Measurements from ENCODE around the gene FTL. TPM values are rescaled to one million over a fixed set of nuclear protein-coding genes. Genes with fewer than 3 reads are reported as not detected.
"Not testable (repeated sequence)": the region's sequence is repeated elsewhere in the genome, so short reads cannot be mapped to it uniquely, and the experiment has no call there.

The FTL gene
- total RNA-seq = 908 and 1,003 TPM in 2 replicates
- long read RNA-seq, transcript FTL-201 (4 exons, 878 nt) = major isoform, 1,000 of 1,008 reads
- long read RNA-seq, partial matches to known transcripts = 0 of 1,008 reads
- long read RNA-seq, other reads (novel, unspliced or antisense) = 8 of 1,008 reads

DNA sequence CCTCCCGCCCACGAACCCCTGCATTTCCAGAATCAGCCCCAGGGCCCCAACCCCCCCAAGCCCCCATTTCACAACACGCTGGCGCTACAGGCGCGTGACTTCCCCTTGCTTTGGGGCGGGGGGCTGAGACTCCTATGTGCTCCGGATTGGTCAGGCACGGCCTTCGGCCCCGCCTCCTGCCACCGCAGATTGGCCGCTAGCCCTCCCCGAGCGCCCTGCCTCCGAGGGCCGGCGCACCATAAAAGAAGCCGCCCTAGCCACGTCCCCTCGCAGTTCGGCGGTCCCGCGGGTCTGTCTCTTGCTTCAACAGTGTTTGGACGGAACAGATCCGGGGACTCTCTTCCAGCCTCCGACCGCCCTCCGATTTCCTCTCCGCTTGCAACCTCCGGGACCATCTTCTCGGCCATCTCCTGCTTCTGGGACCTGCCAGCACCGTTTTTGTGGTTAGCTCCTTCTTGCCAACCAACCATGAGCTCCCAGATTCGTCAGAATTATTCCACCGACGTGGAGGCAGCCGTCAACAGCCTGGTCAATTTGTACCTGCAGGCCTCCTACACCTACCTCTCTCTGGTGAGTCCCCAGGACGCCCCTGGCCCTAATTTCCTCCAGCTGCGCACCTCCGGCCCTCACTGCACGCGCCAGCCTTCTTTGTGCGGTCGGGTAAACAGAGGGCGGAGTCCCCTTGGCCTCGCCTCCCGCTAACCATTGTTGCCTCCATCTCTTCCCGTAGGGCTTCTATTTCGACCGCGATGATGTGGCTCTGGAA, at the start of gene FTL:
Gene FTL, plus strand, starts transcription at position 270 of the 766 bp plus-strand sequence. Its CDS starts 199 bp downstream, at position 469.
- Mint-ChIP-seq H3K36me3 (ENCODE audit: low read depth) (peaks cover 24% of the 10 kb centered on the region), H3K9me3 (no peaks in the 10 kb centered on the region), H3K4me3 (peak within 1 kb of the TSS; percentile 99), H3K4me1 (peaks cover 58% of the 10 kb centered on the region), H3K27ac (ENCODE audit: unreplicated experiment) (peak within 1 kb of the TSS; percentile 99), H3K27me3 (ENCODE audit: low read depth) (peaks cover 21% of the 10 kb centered on the region)
- TF ChIP-seq, protein P1, sequence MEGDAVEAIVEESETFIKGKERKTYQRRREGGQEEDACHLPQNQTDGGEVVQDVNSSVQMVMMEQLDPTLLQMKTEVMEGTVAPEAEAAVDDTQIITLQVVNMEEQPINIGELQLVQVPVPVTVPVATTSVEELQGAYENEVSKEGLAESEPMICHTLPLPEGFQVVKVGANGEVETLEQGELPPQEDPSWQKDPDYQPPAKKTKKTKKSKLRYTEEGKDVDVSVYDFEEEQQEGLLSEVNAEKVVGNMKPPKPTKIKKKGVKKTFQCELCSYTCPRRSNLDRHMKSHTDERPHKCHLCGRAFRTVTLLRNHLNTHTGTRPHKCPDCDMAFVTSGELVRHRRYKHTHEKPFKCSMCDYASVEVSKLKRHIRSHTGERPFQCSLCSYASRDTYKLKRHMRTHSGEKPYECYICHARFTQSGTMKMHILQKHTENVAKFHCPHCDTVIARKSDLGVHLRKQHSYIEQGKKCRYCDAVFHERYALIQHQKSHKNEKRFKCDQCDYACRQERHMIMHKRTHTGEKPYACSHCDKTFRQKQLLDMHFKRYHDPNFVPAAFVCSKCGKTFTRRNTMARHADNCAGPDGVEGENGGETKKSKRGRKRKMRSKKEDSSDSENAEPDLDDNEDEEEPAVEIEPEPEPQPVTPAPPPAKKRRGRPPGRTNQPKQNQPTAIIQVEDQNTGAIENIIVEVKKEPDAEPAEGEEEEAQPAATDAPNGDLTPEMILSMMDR (conservative IDR thresholded peaks at IDR 0.05) = no peak
- peak; percentile 90 for DNase-seq (ENCODE audit: low read depth, low spot score)

DNA sequence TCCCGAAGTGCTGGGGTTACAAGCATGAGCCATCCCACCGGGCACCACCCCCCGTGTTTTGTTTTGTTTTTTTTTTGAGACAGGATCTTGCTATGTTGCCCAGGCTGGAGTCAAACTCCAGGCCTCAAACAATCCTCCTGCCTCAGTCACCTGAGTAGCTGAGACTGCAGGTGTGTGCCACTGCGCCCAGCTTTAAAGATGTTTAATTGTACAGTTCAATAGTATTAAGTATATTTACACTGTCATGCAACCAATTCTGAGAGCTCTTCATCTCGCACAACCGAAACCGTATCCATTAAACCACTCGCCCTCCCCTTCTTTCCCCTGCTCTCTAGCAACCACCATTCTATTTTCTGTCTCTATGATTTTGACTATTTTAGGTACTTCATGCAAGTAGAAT, 49.4 kb upstream of the FTL start:
- Mint-ChIP-seq H3K4me3 (no peak overlapping the region), H3K9me3 (no peaks in the 10 kb centered on the region)

DNA sequence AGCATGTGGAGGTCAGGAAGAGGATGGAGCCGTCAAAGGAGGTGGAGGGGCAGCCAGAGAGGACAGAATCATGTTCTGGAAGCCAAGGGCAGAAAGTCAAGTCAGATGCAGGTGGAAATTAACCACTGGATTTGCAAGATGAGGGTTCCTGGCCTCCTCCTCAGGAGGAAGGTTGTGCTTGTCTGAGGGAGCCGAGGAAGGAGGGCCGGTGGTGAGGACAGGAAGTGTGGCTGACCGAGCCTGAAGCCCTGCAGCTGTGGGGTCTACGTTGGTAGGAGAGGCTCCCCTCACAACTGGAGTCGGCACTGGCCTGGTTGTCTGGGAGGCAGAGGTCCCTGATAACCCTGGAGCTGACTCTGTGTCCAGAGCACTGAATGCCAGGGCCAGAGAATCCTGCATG, 47.0 kb upstream of the FTL start:
- no peak overlapping the region for H3K27ac Mint-ChIP-seq (ENCODE audit: unreplicated experiment)
- peaks cover 18% of the 10 kb centered on the region for H3K36me3 Mint-ChIP-seq (ENCODE audit: low read depth)
- no peak overlapping the region for H3K4me3 Mint-ChIP-seq
- no peaks in the 10 kb centered on the region for H3K27me3 Mint-ChIP-seq (ENCODE audit: low read depth)
- DNase-seq (ENCODE audit: low read depth, low spot score) = no peak
- TF ChIP-seq, protein P1 (conservative IDR thresholded peaks at IDR 0.05) = no peak
- H3K4me1 Mint-ChIP-seq = no peaks in the 10 kb centered on the region
- no peaks in the 10 kb centered on the region for H3K9me3 Mint-ChIP-seq

More for the DNA sequence above, 49.4 kb upstream of the FTL start:
- no peak overlapping the region for H3K27ac Mint-ChIP-seq (ENCODE audit: unreplicated experiment)
- no peaks in the 10 kb centered on the region for H3K27me3 Mint-ChIP-seq (ENCODE audit: low read depth)
- peaks cover 20% of the 10 kb centered on the region for H3K36me3 Mint-ChIP-seq (ENCODE audit: low read depth)
- H3K4me1 Mint-ChIP-seq = no peaks in the 10 kb centered on the region
- DNase-seq (ENCODE audit: low read depth, low spot score) = no peak
- TF ChIP-seq, protein P1 (conservative IDR thresholded peaks at IDR 0.05) = no peak

DNA sequence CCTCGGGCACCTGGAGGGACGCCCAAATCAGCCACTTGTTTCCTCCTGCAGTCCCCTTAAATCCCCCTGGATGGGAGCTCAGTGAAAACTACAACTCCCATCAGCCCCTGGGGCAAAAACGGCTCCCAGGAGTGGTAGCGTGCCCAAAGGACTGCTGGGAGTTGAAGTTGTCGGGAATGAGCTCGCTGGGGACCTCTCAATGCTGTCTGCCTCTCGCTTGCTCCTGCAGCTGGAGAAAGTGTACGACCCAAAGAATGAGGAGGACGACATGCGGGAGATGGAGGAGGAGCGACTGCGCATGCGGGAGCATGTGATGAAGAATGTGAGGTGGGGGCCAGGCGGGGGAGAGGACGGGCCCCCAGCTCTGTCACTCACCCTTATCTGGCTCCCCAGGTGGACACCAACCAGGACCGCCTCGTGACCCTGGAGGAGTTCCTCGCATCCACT, 46.3 kb upstream of the FTL start:
- Mint-ChIP-seq H3K27ac (ENCODE audit: unreplicated experiment) (peak overlapping the region; percentile 43), H3K4me1 (no peaks in the 10 kb centered on the region), H3K4me3 (no peak overlapping the region), H3K36me3 (ENCODE audit: low read depth) (peaks cover 17% of the 10 kb centered on the region), H3K27me3 (ENCODE audit: low read depth) (no peaks in the 10 kb centered on the region), H3K9me3 (no peaks in the 10 kb centered on the region)
- peak; percentile 44 for DNase-seq (ENCODE audit: low read depth, low spot score)
- TF ChIP-seq, protein P1 (conservative IDR thresholded peaks at IDR 0.05) = no peak

DNA sequence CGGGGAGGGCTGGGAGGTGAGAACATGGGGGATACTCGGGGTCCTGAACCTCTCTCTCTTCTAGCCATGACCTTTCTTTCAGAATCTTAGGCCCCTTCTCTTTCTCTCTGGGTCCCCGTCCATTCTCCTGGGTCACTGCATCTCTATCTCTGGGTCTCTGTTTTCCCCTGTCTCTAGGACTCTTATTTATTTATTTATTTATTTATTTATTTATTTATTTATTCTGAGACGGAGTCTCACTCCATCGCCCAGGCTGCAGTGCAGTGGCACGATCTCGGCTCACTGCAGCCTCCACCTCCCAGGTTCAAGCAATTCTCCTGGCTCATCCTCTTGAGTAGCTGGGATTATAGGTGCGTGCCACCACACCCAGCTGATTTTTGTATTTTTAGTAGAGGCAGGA, 45.8 kb upstream of the FTL start:
- H3K36me3 Mint-ChIP-seq (ENCODE audit: low read depth) = peaks cover 16% of the 10 kb centered on the region
- not testable (repeated sequence) for DNase-seq (ENCODE audit: low read depth, low spot score); H3K4me1 Mint-ChIP-seq; H3K9me3 Mint-ChIP-seq; H3K27me3 Mint-ChIP-seq (ENCODE audit: low read depth); H3K4me3 Mint-ChIP-seq; H3K27ac Mint-ChIP-seq (ENCODE audit: unreplicated experiment)

DNA sequence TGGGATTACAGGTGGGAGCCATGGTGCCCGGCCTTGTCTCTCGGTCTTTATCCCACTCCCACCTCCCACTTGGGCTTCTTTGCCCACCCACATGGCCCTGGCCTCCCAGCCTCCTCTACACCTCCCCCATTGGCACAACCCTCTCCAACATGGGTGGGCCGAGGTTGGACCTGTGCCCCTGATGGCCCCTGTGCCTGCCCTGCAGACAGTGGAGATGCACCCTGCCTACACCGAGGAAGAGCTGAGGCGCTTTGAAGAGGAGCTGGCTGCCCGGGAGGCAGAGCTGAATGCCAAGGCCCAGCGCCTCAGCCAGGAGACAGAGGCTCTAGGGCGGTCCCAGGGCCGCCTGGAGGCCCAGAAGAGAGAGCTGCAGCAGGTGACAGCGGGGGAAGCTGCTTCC, 44.2 kb upstream of the FTL start:
- Mint-ChIP-seq H3K36me3 (ENCODE audit: low read depth) (peaks cover 10% of the 10 kb centered on the region), H3K27ac (ENCODE audit: unreplicated experiment) (no peak overlapping the region), H3K4me3 (no peak overlapping the region), H3K4me1 (no peaks in the 10 kb centered on the region), H3K9me3 (no peaks in the 10 kb centered on the region), H3K27me3 (ENCODE audit: low read depth) (no peaks in the 10 kb centered on the region)
- DNase-seq (ENCODE audit: low read depth, low spot score) = no peak
- TF ChIP-seq, protein P1 (conservative IDR thresholded peaks at IDR 0.05) = no peak
